ENCODE results near the gene TNFAIP8.
"Not testable (repeated sequence)": the region's sequence is repeated elsewhere in the genome, so short reads cannot be mapped to it uniquely, and the experiment has no call there.

The TNFAIP8 gene

DNA sequence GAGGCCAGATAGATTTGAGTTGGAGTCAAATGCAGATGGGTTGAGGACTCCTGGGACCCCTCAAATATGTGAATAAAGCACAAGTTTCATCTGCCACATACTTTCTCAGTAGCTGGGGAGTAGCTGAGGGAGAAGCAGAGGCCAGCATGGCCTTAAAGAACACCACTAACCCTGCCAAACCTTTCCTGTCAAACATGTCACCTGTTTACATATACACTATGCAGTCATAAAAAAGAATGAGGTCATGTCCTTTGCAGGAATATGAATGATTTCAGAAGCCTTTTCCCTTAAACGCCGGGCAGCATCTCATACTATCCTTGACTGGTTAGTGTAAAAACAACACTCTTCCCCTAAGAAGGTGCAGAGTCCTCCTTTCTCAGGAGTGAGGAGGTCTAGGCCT lies 71.2 kb downstream of the TNFAIP8 start:
- Histone ChIP-seq H2BK15ac (replicated peaks; ENCODE audit: low read depth) (no peak overlapping the region), H3K4me2 (ENCODE audit: low read length) (no peak overlapping the region), H3K79me2 (ENCODE audit: control insufficient read depth, insufficient read depth, low read length) (no peaks in the 10 kb centered on the region), H2BK5ac (ENCODE audit: low read length) (peak overlapping the region; percentile 92), H3K36me3 (ENCODE audit: control insufficient read depth, insufficient read depth, low read length) (no peaks in the 10 kb centered on the region), H3K4ac (ENCODE audit: low read depth, low read length) (peak overlapping the region; percentile 77), H3K9ac (ENCODE audit: low read length) (peak overlapping the region; percentile 17), H3K4me3 (ENCODE audit: low read length) (no peak overlapping the region), H3K79me1 (ENCODE audit: low read length) (no peaks in the 10 kb centered on the region), H3K56ac (ENCODE audit: low read length) (peak overlapping the region; percentile 82), H3K18ac (ENCODE audit: low read length) (peak overlapping the region; percentile 70), H4K8ac (ENCODE audit: low read depth, low read length) (no peak overlapping the region), H2AK5ac (ENCODE audit: low read length) (peak overlapping the region; percentile 38), H3K27ac (ENCODE audit: low read depth, low read length) (peak overlapping the region; percentile 27), H3K4me1 (ENCODE audit: control insufficient read depth, low read depth, low read length) (peaks cover 3% of the 10 kb centered on the region), H3K23ac (ENCODE audit: low read length) (no peak overlapping the region), H2BK120ac (ENCODE audit: low read depth, low read length) (peak overlapping the region; percentile 49), H3K27me3 (ENCODE audit: insufficient read depth, low read length, poor library complexity) (no peaks in the 10 kb centered on the region), H4K5ac (ENCODE audit: low read length) (no peak overlapping the region)
- no peak for DNase-seq
- no CpG with 5 or more reads among the region's 2 CpGs for WGBS (ENCODE audit: extremely low coverage, insufficient coverage, low lambda C conversion rate)

DNA sequence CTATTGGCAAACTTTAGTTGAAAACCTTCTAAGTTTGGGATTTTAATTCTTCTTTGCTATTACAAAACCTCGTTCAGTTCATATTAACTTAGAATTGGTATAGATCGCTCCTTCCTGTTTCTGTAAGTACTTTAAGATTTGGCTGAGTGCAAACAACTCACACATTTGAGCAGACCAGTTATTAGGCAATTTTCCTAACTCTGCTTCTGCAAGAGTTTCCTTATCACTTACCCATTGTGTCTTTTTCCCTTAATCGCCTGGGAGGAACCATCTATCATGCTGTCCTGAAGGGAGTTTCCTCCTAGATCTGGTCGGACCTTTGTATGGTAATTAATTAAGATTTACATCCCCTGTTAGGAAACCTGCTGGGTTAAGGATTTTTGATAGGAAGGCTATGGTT lies 71.8 kb downstream of the TNFAIP8 start:
- not testable (repeated sequence) for H2BK15ac ChIP-seq (replicated peaks; ENCODE audit: low read depth); H3K4ac ChIP-seq (ENCODE audit: low read depth, low read length); H2BK5ac ChIP-seq (ENCODE audit: low read length); H3K4me3 ChIP-seq (ENCODE audit: low read length); H3K23ac ChIP-seq (ENCODE audit: low read length); H4K5ac ChIP-seq (ENCODE audit: low read length); H3K18ac ChIP-seq (ENCODE audit: low read length); H3K79me1 ChIP-seq (ENCODE audit: low read length); H3K36me3 ChIP-seq (ENCODE audit: control insufficient read depth, insufficient read depth, low read length); H3K4me1 ChIP-seq (ENCODE audit: control insufficient read depth, low read depth, low read length); H3K56ac ChIP-seq (ENCODE audit: low read length); H3K27ac ChIP-seq (ENCODE audit: low read depth, low read length); H3K27me3 ChIP-seq (ENCODE audit: insufficient read depth, low read length, poor library complexity); H2AK5ac ChIP-seq (ENCODE audit: low read length); H2BK120ac ChIP-seq (ENCODE audit: low read depth, low read length); H3K4me2 ChIP-seq (ENCODE audit: low read length); H4K8ac ChIP-seq (ENCODE audit: low read depth, low read length); H3K9ac ChIP-seq (ENCODE audit: low read length); H3K79me2 ChIP-seq (ENCODE audit: control insufficient read depth, insufficient read depth, low read length)
- peak; percentile 88 for DNase-seq
- WGBS (ENCODE audit: extremely low coverage, insufficient coverage, low lambda C conversion rate), result no CpG with 5 or more reads among the region's 4 CpGs

DNA sequence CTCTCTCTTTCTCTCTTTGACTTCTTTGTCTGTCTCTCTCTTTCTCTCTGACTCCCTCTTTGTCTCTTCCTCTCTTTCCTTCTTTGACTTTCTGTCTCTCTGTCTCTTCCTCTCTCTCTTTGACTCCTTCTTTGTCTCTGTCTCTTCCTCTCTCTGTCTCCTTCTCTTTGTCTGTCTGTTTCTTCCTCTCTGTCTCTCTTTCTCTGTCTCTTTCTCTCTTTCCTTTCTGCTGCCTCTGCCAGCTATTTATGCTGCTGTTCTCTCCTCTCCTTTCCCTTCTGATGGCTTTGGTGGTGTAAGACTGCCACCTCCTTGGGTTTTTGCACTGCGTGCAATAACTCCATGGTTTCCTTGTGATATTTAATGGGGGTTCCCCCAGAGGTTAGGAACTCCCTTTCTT lies 72.3 kb downstream of the TNFAIP8 start:
- H3K4ac ChIP-seq (ENCODE audit: low read depth, low read length); H2BK120ac ChIP-seq (ENCODE audit: low read depth, low read length); H3K23ac ChIP-seq (ENCODE audit: low read length); H3K79me2 ChIP-seq (ENCODE audit: control insufficient read depth, insufficient read depth, low read length); H2BK15ac ChIP-seq (replicated peaks; ENCODE audit: low read depth); H3K27me3 ChIP-seq (ENCODE audit: insufficient read depth, low read length, poor library complexity); DNase-seq; H3K9ac ChIP-seq (ENCODE audit: low read length); H4K5ac ChIP-seq (ENCODE audit: low read length); H4K8ac ChIP-seq (ENCODE audit: low read depth, low read length); H3K4me2 ChIP-seq (ENCODE audit: low read length); H3K18ac ChIP-seq (ENCODE audit: low read length); H3K4me1 ChIP-seq (ENCODE audit: control insufficient read depth, low read depth, low read length); H3K4me3 ChIP-seq (ENCODE audit: low read length); H2AK5ac ChIP-seq (ENCODE audit: low read length); H3K79me1 ChIP-seq (ENCODE audit: low read length); H3K36me3 ChIP-seq (ENCODE audit: control insufficient read depth, insufficient read depth, low read length): not testable (repeated sequence)
- Histone ChIP-seq H3K27ac (ENCODE audit: low read depth, low read length) (peak overlapping the region; percentile 18), H2BK5ac (ENCODE audit: low read length) (peak overlapping the region; percentile 52), H3K56ac (ENCODE audit: low read length) (peak overlapping the region; percentile 54)
- no CpG with 5 or more reads among the region's 1 CpG for WGBS (ENCODE audit: extremely low coverage, insufficient coverage, low lambda C conversion rate)

DNA sequence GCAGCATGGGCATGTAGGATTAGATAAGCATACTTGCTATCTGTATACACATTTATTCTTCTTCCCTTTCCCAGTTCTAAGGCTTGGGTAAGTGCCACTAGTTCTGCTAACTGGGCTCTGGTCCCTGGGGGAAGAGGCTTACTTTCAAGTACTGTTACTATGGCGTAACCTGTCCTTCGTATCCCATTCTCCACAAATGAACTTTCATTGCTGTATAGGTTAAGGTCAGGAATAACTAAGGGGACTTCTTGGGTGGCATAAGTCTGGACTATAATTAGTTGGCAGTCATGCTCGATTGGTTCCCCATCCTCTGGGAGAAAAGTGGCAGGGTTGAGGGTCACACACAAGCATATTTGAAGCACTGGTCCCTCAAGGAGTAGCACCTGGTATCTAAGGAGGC lies 72.8 kb downstream of the TNFAIP8 start:
- not testable (repeated sequence) for H3K36me3 ChIP-seq (ENCODE audit: control insufficient read depth, insufficient read depth, low read length); H2BK120ac ChIP-seq (ENCODE audit: low read depth, low read length); H3K79me2 ChIP-seq (ENCODE audit: control insufficient read depth, insufficient read depth, low read length); H4K8ac ChIP-seq (ENCODE audit: low read depth, low read length); H3K79me1 ChIP-seq (ENCODE audit: low read length); DNase-seq; H3K18ac ChIP-seq (ENCODE audit: low read length); H3K27me3 ChIP-seq (ENCODE audit: insufficient read depth, low read length, poor library complexity); H3K27ac ChIP-seq (ENCODE audit: low read depth, low read length); H3K4me1 ChIP-seq (ENCODE audit: control insufficient read depth, low read depth, low read length); H3K4ac ChIP-seq (ENCODE audit: low read depth, low read length); H3K9ac ChIP-seq (ENCODE audit: low read length); H3K23ac ChIP-seq (ENCODE audit: low read length); H3K4me3 ChIP-seq (ENCODE audit: low read length); H4K5ac ChIP-seq (ENCODE audit: low read length); H2BK15ac ChIP-seq (replicated peaks; ENCODE audit: low read depth); H3K4me2 ChIP-seq (ENCODE audit: low read length)
- WGBS (ENCODE audit: extremely low coverage, insufficient coverage, low lambda C conversion rate), result no CpG with 5 or more reads among the region's 3 CpGs
- Histone ChIP-seq H3K56ac (ENCODE audit: low read length) (peak overlapping the region; percentile 35), H2AK5ac (ENCODE audit: low read length) (peak overlapping the region; percentile 43), H2BK5ac (ENCODE audit: low read length) (peak overlapping the region; percentile 58)

DNA sequence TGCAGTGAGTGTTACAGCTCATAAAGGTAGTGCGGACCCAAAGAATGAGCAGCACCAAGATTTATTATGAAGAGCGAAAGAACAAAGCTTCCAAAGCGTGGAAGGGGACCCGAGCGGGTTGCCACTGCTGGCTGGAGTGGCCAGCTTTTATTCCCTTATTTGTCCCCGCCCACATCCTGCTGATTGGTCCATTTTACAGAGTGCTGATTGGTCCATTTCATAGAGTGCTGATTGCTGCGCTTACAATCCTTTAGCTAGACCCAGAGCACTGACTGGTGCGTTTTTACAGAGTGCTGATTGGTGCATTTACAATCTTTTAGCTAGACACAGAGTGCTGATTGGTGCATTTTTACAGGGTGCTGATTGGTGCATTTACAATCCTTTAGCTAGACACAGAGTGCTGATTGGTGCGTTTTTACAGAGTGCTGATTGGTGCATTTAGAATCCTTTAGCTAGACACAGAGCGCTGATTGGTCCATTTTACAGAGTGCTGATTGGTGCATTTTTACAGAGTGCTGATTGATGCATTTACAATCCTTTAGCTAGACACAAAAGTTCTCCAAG lies 76.9 kb downstream of the TNFAIP8 start:
- not testable (repeated sequence) for H3K4ac ChIP-seq (ENCODE audit: low read depth, low read length); H4K8ac ChIP-seq (ENCODE audit: low read depth, low read length); H2AK5ac ChIP-seq (ENCODE audit: low read length); H3K18ac ChIP-seq (ENCODE audit: low read length); H4K5ac ChIP-seq (ENCODE audit: low read length); H3K27me3 ChIP-seq (ENCODE audit: insufficient read depth, low read length, poor library complexity); H3K79me1 ChIP-seq (ENCODE audit: low read length); H3K23ac ChIP-seq (ENCODE audit: low read length); H2BK5ac ChIP-seq (ENCODE audit: low read length); H3K56ac ChIP-seq (ENCODE audit: low read length); H3K9ac ChIP-seq (ENCODE audit: low read length); H3K4me1 ChIP-seq (ENCODE audit: control insufficient read depth, low read depth, low read length); H3K4me3 ChIP-seq (ENCODE audit: low read length); H2BK120ac ChIP-seq (ENCODE audit: low read depth, low read length); H3K36me3 ChIP-seq (ENCODE audit: control insufficient read depth, insufficient read depth, low read length); H3K4me2 ChIP-seq (ENCODE audit: low read length); DNase-seq; H3K79me2 ChIP-seq (ENCODE audit: control insufficient read depth, insufficient read depth, low read length); H3K27ac ChIP-seq (ENCODE audit: low read depth, low read length); H2BK15ac ChIP-seq (replicated peaks; ENCODE audit: low read depth)
- WGBS (ENCODE audit: extremely low coverage, insufficient coverage, low lambda C conversion rate), result no CpG with 5 or more reads among the region's 10 CpGs

GRCh38 chr5:119435436-119436132 lies 79.8 kb downstream of the TNFAIP8 start:
- WGBS (ENCODE audit: extremely low coverage, insufficient coverage, low lambda C conversion rate), result no CpG with 5 or more reads among the region's 8 CpGs
- no peak overlapping the region for H3K18ac ChIP-seq (ENCODE audit: low read length)
- no peaks in the 10 kb centered on the region for H3K36me3 ChIP-seq (ENCODE audit: control insufficient read depth, insufficient read depth, low read length)
- H3K23ac ChIP-seq (ENCODE audit: low read length), result no peak overlapping the region
- no peaks in the 10 kb centered on the region for H3K79me2 ChIP-seq (ENCODE audit: control insufficient read depth, insufficient read depth, low read length)
- no peak overlapping the region for H3K4me2 ChIP-seq (ENCODE audit: low read length)
- no peaks in the 10 kb centered on the region for H3K4me1 ChIP-seq (ENCODE audit: control insufficient read depth, low read depth, low read length)
- no peaks in the 10 kb centered on the region for H3K27me3 ChIP-seq (ENCODE audit: insufficient read depth, low read length, poor library complexity)
- no peak overlapping the region for H3K4ac ChIP-seq (ENCODE audit: low read depth, low read length)
- H2BK15ac ChIP-seq (replicated peaks; ENCODE audit: low read depth), result no peak overlapping the region
- H3K9ac ChIP-seq (ENCODE audit: low read length), result no peak overlapping the region
- H3K79me1 ChIP-seq (ENCODE audit: low read length), result no peaks in the 10 kb centered on the region
- no peak overlapping the region for H3K27ac ChIP-seq (ENCODE audit: low read depth, low read length)
- H2AK5ac ChIP-seq (ENCODE audit: low read length), result peak overlapping the region; percentile 78
- peak overlapping the region; percentile 70 for H2BK5ac ChIP-seq (ENCODE audit: low read length)
- H4K5ac ChIP-seq (ENCODE audit: low read length), result no peak overlapping the region
- H4K8ac ChIP-seq (ENCODE audit: low read depth, low read length), result no peak overlapping the region
- no peak overlapping the region for H2BK120ac ChIP-seq (ENCODE audit: low read depth, low read length)
- DNase-seq, result peak; percentile 82
- H3K56ac ChIP-seq (ENCODE audit: low read length), result peak overlapping the region; percentile 60
- H3K4me3 ChIP-seq (ENCODE audit: low read length), result no peak overlapping the region

Measured in mesendoderm (in vitro differentiated cells).